Endothelial cell of umbilical vein (primary cell): ENCODE results near the gene SLC12A3. TPM values are rescaled to one million over a fixed set of nuclear protein-coding genes. Genes with fewer than 3 reads are reported as not detected.
"Not testable (repeated sequence)": the region's sequence is repeated elsewhere in the genome, so short reads cannot be mapped to it uniquely, and the experiment has no call there.

Source experiments
- BruUV-seq: library from RNA; stranded (reverse); fragments of 400-500 nt; replicated peaks from 2 replicates; lab custom pipeline; 2021; lab: Mats Ljungman, UMichigan
- CTCF ChIA-PET: fragments of 300-600, 350-600 bp; sonication (Branson Sonifier 250); formaldehyde crosslinking; loops from one replicate; lab custom pipeline; 2021; ENCODE audit warnings: antibody characterized with exemption, inconsistent platforms; lab: Charles Lee
- POLR2A ChIA-PET: fragments of 300-600, 350-600 bp; sonication (Branson Sonifier 250); formaldehyde crosslinking; loops from one replicate; lab custom pipeline; 2021; ENCODE audit warnings: antibody characterized with exemption, inconsistent platforms; lab: Charles Lee
- DNase-seq: peaks from one replicate; pipeline ENCODE4 v3.0.0-alpha.2; 2011; ENCODE audit warnings: low read depth, low spot score
- FAIRE-seq: peaks from 2 replicates; lab custom pipeline; 2011; peaks lifted over from hg19 to GRCh38; lab: Jason Lieb, UNC
- H2AFZ ChIP-seq: 2 replicates; pipeline ENCODE4 v1.6.0; 2012; ENCODE audit warnings: low read depth, low read length, control low read depth, inconsistent platforms
- H3K27ac ChIP-seq: 2 replicates; pipeline ENCODE4 v1.5.1; 2011; ENCODE audit warnings: low read depth, mild to moderate bottlenecking, control low read depth, low read length, moderate library complexity; ENCODE audit not compliant: insufficient read depth
- H3K27me3 ChIP-seq, 2 experiments: 2 replicates each; pipeline versions ENCODE4 v1.6.0 to v1.6.1; 2011; ENCODE audit warnings: low read length in 2 of 2, mixed read lengths in 1 of 2; ENCODE audit not compliant: control insufficient read depth in 2 of 2, insufficient read depth in 2 of 2
- H3K36me3 ChIP-seq, 2 experiments: 2 replicates in 1 of 2; 3 replicates in 1 of 2; pipeline ENCODE4 v1.5.1; 2011; ENCODE audit warnings: low read length in 2 of 2, mild to moderate bottlenecking in 1 of 2, moderate library complexity in 1 of 2; ENCODE audit not compliant: control insufficient read depth in 2 of 2, insufficient read depth in 2 of 2; ENCODE audit errors: extremely low read depth in 1 of 2
- H3K4me1 ChIP-seq: 3 replicates; pipeline ENCODE4 v1.5.1; 2011; ENCODE audit warnings: mild to moderate bottlenecking, low read length; ENCODE audit not compliant: control insufficient read depth, insufficient read depth; ENCODE audit errors: extremely low read depth
- H3K4me2 ChIP-seq: 2 replicates; pipeline ENCODE4 v1.6.1; 2011; ENCODE audit warnings: low read length, control low read depth, mixed read lengths; ENCODE audit not compliant: insufficient read depth
- H3K4me3 ChIP-seq, 3 experiments: fragments of 200-600 bp in 1 of 3; sonication (generic), shearing (Covaris generic) in 1 of 3; replicated peaks in 1 of 3; 2 replicates each; pipeline ENCODE4 v1.5.1; 2011 to 2016; ENCODE audit warnings: control low read depth in 3 of 3, low read length in 3 of 3, mild to moderate bottlenecking in 2 of 3, inconsistent platforms in 1 of 3, low read depth in 1 of 3, moderate library complexity in 1 of 3; ENCODE audit not compliant: insufficient read depth in 1 of 3
- H3K79me2 ChIP-seq: 2 replicates; pipeline ENCODE4 v1.6.0; 2012; ENCODE audit warnings: low read length, inconsistent platforms; ENCODE audit not compliant: control insufficient read depth, insufficient read depth
- H3K9ac ChIP-seq: replicated peaks from 2 replicates; pipeline ENCODE3; 2011; ENCODE audit warnings: low read length, control low read depth; ENCODE audit not compliant: insufficient read depth; ENCODE audit errors: extremely low read depth
- H3K9me1 ChIP-seq: replicated peaks from 3 replicates; pipeline ENCODE4 v1.6.0; 2011; ENCODE audit warnings: mild to moderate bottlenecking, low read length; ENCODE audit not compliant: control insufficient read depth, insufficient read depth; ENCODE audit errors: extremely low read depth
- H3K9me3 ChIP-seq: replicated peaks from 2 replicates; pipeline ENCODE4 v1.5.1; 2012; ENCODE audit warnings: low read length, inconsistent platforms; ENCODE audit not compliant: control insufficient read depth, insufficient read depth
- H4K20me1 ChIP-seq: replicated peaks from 2 replicates; pipeline ENCODE3; 2011; ENCODE audit warnings: mild to moderate bottlenecking, low read length; ENCODE audit not compliant: control insufficient read depth, insufficient read depth; ENCODE audit errors: extremely low read depth
- EZH2 ChIP-seq: IDR thresholded peaks from 2 replicates; pipeline ENCODE4 v1.6.1; 2012; ENCODE audit warnings: borderline replicate concordance, low read depth, mild to moderate bottlenecking, moderate library complexity, low read length, inconsistent platforms; ENCODE audit not compliant: severe bottlenecking
- GATA2 ChIP-seq: IDR thresholded peaks from 2 replicates; pipeline ENCODE4 v1.7.0; 2011; ENCODE audit warnings: low read depth, mild to moderate bottlenecking, moderate library complexity, mixed read lengths, low read length; ENCODE audit not compliant: insufficient read length, insufficient read depth
- JUN ChIP-seq: IDR thresholded peaks from 2 replicates; pipeline ENCODE4 v1.6.1; 2011; ENCODE audit warnings: borderline replicate concordance, low read depth; ENCODE audit not compliant: insufficient read length, insufficient read depth
- MYC ChIP-seq: IDR thresholded peaks from one replicate; pipeline ENCODE4 v1.6.1; 2011; ENCODE audit warnings: mild to moderate bottlenecking, low read depth, low read length
- POLR2A ChIP-seq: IDR thresholded peaks from 2 replicates; pipeline ENCODE4 v1.6.1; 2012; ENCODE audit warnings: low read depth, mild to moderate bottlenecking, control low read depth, low read length
- POLR2AphosphoS5 ChIP-seq: IDR thresholded peaks from 2 replicates; pipeline ENCODE4 v1.6.1; 2012; ENCODE audit warnings: low read depth, mild to moderate bottlenecking, control low read depth, low read length, moderate library complexity; ENCODE audit not compliant: insufficient read depth
- dilution Hi-C: fragments of 300-500 bp; cut with MboI; formaldehyde crosslinking; loops from one replicate; pipeline ENCODE4 v1.15.0; 2019; ENCODE audit warnings: low sequenced_read_pairs; ENCODE audit not compliant: extremely low pct_ligation_motif_present
- intact Hi-C: fragments of 100-400 bp; cut with micrococcal nuclease; formaldehyde crosslinking; loops from one replicate; pipeline ENCODE4 v1.10.0; 2022
- polyA plus RNA-seq, 4 experiments: library from polyadenylated mRNA; depleted of rRNA in 3 of 4; stranded (reverse) in 3 of 4; unstranded in 1 of 4; fragments of >200 nt; gene quantifications; 2 replicates each; pipeline versions ENCODE4 v1.2.1 to v1.2.3, GENCODE V29; 2011 to 2012; ENCODE audit warnings: missing spikeins in 1 of 4
- total RNA-seq: library from RNA; stranded (reverse); gene quantifications from 2 replicates; pipeline ENCODE4 v1.2.3, GENCODE V29; 2021
- TF ChIP-seq, protein P1 (sequence below), 2 donors: IDR thresholded peaks; 1 replicate in 1 of 2; 2 replicates in 1 of 2; pipeline ENCODE4 v1.5.1; 2011; ENCODE audit warnings: low read length in 2 of 2, mild to moderate bottlenecking in 2 of 2, moderate library complexity in 2 of 2, control low read depth in 1 of 2, inconsistent platforms in 1 of 2, low read depth in 1 of 2; ENCODE audit not compliant: insufficient read depth in 1 of 2; ENCODE audit errors: extremely low read depth in 1 of 2
- TF ChIP-seq, protein P2 (sequence below): IDR thresholded peaks from 2 replicates; pipeline ENCODE4 v1.6.1; 2011; ENCODE audit not compliant: insufficient read depth, insufficient read length

The SLC12A3 gene
- total and polyA plus RNA-seq, 2 donors (not counting 3 experiments of a cell fraction or from before 2014, with no cell fraction given): not detected

DNA sequence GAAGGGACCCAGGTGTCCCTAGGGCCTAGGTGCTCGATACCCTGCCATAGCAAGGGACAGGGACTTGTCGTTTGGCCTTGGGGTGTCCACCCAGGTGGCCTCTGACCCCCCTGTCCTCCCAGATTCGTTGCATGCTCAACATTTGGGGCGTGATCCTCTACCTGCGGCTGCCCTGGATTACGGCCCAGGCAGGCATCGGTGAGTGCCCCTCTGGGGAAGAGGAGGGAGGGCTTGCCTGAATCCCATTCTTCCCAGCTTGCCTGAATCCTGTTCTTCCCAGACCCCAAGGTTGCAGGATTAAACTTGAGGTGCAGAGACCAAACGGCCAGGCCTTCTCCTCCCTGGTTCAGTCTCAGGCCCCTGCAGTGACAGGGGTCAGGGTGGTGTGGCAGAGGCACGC, 3.2 kb downstream of the SLC12A3 start:
- H3K9me1 ChIP-seq: no peaks in the 10 kb centered on the region
- no peak overlapping the region for H3K9ac ChIP-seq
- no peak overlapping the region for H3K4me2 ChIP-seq
- H3K27me3 ChIP-seq: no peaks in the 10 kb centered on the region
- no peaks in the 10 kb centered on the region for H3K4me1 ChIP-seq
- no peak for FAIRE-seq
- H3K36me3 ChIP-seq: no peaks in the 10 kb centered on the region
- H3K4me3 ChIP-seq: no peak overlapping the region
- no peak overlapping the region for H2AFZ ChIP-seq
- dilution Hi-C loops (no loop called here), intact Hi-C loops (loop anchor here (5.0 kb wide), 1 partner anchor 179 kb away; no protein-coding TSS in a partner anchor)
- TF ChIP-seq, protein P1, sequence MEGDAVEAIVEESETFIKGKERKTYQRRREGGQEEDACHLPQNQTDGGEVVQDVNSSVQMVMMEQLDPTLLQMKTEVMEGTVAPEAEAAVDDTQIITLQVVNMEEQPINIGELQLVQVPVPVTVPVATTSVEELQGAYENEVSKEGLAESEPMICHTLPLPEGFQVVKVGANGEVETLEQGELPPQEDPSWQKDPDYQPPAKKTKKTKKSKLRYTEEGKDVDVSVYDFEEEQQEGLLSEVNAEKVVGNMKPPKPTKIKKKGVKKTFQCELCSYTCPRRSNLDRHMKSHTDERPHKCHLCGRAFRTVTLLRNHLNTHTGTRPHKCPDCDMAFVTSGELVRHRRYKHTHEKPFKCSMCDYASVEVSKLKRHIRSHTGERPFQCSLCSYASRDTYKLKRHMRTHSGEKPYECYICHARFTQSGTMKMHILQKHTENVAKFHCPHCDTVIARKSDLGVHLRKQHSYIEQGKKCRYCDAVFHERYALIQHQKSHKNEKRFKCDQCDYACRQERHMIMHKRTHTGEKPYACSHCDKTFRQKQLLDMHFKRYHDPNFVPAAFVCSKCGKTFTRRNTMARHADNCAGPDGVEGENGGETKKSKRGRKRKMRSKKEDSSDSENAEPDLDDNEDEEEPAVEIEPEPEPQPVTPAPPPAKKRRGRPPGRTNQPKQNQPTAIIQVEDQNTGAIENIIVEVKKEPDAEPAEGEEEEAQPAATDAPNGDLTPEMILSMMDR (IDR thresholded peaks at IDR 0.05; ENCODE audit: extremely low read depth in 1 of 2, insufficient read depth in 1 of 2, low read depth in 1 of 2, low read length in 2 of 2): no peak
- TF ChIP-seq, protein P2, sequence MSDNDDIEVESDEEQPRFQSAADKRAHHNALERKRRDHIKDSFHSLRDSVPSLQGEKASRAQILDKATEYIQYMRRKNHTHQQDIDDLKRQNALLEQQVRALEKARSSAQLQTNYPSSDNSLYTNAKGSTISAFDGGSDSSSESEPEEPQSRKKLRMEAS: no peak
- TF ChIP-seq MYC: no peak
- no peak for TF ChIP-seq POLR2AphosphoS5
- no peak for TF ChIP-seq POLR2A
- no peak for TF ChIP-seq EZH2
- no peak for TF ChIP-seq GATA2
- no peak for TF ChIP-seq JUN
- CTCF ChIA-PET: interaction anchor here (0.8 to 3.0 kb wide), 9 partner anchors 16 to 554 kb away, joined by 4 to 47 read pairs (median 6); no protein-coding TSS in a partner anchor
- H4K20me1 ChIP-seq: no peaks in the 10 kb centered on the region
- no peak for DNase-seq
- no TSS peak for BruUV-seq
- H3K79me2 ChIP-seq: no peaks in the 10 kb centered on the region
- POLR2A ChIA-PET: no interaction called here
- H3K9me3 ChIP-seq: no peaks in the 10 kb centered on the region
- no peak overlapping the region for H3K27ac ChIP-seq

- CTCF ChIA-PET: interaction anchor here (0.6 to 2.4 kb wide), 15 partner anchors 9 to 177 kb away, joined by 3 to 47 read pairs (median 4); partner anchors contain the start of gene HERPUD1
- DNase-seq, H2AFZ ChIP-seq, FAIRE-seq, H3K79me2 ChIP-seq, H3K9ac ChIP-seq, BruUV-seq, dilution Hi-C loops, H3K4me1 ChIP-seq, H3K27me3 ChIP-seq, H3K4me3 ChIP-seq, H4K20me1 ChIP-seq, H3K9me3 ChIP-seq, POLR2A ChIA-PET, H3K4me2 ChIP-seq, H3K27ac ChIP-seq, H3K9me1 ChIP-seq, H3K36me3 ChIP-seq: not testable (repeated sequence)
- intact Hi-C loops: loop anchor here (1.0 to 5.0 kb wide), 2 partner anchors 179 to 291 kb away; no protein-coding TSS in a partner anchor
Observed at GRCh38 chr16:56868766-56869165, 3.8 kb downstream of the SLC12A3 start.
